HG02642 (cell line): ENCODE data around the gene ARID1B.

Experiments used
- ATAC-seq: cut with Tn5 transposase; IDR thresholded peaks from one replicate; pipeline ENCODE4 v1.9.1; 2021; ENCODE audit warnings: mild to moderate bottlenecking; ENCODE audit not compliant: unreplicated experiment, poor library complexity

The ARID1B gene

GRCh38 chr6:157086632-157087031 lies 309.5 kb downstream of the ARID1B start:
- ATAC-seq: no peak

GRCh38 chr6:157087974-157088373 lies 310.8 kb downstream of the ARID1B start:
- ATAC-seq: no peak

- no peak for ATAC-seq
Observed at GRCh38 chr6:157088841-157089240, 311.7 kb downstream of the ARID1B start.

DNA sequence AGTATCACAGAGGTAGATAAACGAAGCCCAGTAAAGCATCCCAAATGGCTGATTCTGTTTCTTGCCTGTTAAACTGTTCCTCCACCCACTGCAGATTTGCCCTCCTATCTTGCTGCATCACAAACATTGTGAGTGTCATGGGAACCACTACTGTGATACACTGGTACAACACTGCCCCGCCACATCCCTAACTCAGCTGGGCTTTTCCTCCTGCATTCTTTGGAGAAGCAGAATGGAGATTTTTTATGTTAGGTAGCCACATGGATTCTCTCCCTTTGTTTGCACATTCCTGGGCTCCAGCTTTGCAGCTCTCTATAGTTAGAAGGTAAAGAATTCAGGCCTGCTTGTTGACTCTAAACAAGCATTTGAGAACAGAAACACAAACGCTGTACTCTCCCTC lies 312.1 kb downstream of the ARID1B start:
- no peak for ATAC-seq

DNA sequence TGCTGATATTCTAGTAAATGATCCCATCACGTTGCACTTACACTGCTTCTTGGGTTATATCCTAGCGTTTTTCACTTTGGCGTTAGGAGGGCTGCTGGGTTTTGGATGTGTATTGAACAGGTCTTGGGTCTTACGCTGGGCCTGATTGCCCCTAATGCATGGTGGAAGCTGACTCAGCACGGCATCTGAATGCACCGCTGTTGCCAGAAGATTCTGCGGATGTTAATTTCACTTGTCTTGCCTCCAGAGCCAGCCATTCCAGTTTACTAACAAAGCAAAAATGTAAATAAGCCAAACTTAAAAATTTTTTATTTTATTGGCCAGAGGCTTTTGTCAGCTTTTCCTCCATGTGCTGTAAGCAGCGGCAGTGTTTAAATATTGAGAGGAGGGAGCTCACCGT lies 312.7 kb downstream of the ARID1B start:
- ATAC-seq: no peak

DNA sequence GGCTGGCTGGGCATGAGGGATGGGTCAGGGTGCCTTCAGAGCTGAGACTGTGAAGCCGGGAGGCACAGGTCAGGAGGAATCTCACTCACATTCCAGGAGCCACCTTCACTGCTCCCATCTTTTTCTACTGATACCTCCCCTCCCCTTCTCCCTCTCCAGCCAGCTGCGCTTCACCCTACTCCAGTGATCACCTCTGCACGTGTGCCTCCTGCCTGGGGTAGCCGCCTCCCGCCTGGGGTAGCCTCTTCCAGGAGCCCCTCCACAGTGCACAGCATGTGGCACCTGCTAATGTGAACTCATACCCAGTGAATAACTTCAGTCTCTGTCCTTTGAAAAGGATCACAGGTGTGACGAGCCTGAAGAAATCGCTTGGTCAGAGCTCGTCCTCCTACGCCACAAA lies 313.6 kb downstream of the ARID1B start:
- no peak for ATAC-seq

- ATAC-seq: no peak
Observed at GRCh38 chr6:157091243-157091642, 314.1 kb downstream of the ARID1B start.

GRCh38 chr6:157091856-157092460 lies 314.8 kb downstream of the ARID1B start:
- ATAC-seq: no peak

DNA sequence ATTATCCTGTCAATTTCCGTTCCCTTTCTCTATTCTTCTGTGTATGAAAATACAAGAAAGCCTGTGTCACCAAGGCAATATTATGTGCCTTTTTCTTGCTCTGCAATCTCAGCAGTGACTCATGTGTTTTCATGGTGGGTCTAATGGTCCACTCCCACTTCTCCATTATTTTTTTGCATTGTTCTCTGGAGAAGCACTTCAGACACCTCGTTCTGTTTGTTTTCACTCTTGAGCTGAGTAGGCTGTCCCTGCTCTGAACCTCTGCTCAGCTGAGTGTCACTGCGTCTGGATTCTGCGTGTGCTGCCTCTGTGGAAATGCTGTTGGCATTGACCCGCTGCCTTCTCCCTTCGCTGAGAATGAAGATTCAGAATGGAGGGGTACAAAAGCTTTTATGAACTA lies 315.6 kb downstream of the ARID1B start:
- ATAC-seq: no peak

DNA sequence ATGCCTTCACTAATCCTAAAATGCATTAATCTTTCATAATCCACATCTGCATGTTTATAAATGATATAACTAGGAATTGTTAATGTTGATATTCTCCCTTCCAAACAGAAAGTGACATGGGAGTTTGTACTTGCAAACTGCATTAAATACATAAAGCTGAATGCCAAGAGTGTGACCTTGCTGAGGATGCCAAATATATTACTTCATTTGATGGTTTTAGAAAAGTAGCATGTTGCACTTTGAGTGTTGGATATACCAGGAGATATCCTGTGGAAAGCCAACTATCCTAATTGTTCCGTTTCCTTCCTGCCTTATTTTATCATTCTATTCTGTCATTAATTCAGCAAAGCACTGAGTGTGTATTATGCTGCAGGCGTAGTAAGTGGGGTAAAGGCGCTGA lies 316.4 kb downstream of the ARID1B start:
- ATAC-seq: no peak

DNA sequence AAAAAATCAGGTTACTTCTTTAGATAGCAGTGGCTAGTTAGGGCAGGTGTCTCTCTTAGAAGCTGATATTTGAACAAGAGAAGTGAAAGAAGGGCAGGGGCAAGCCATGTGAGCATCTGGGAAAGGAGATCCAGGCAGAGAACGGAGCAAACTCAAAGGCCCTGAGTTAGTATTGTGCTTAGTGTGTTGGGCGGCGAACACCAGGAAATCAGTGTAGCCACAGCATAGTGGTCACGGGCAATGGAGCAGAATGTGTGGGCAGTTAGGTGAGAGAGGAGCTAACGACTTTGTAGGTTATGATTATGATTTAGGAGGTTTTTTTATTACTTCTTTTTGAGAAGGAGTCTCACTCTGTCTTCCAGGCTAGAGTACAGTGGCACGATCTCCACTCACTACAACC lies 316.9 kb downstream of the ARID1B start:
- no peak for ATAC-seq

GRCh38 chr6:157095084-157095483 lies 317.9 kb downstream of the ARID1B start:
- ATAC-seq: no peak

GRCh38 chr6:157095569-157095968 lies 318.4 kb downstream of the ARID1B start:
- no peak for ATAC-seq

GRCh38 chr6:157096105-157096504 lies 318.9 kb downstream of the ARID1B start:
- ATAC-seq: no peak

DNA sequence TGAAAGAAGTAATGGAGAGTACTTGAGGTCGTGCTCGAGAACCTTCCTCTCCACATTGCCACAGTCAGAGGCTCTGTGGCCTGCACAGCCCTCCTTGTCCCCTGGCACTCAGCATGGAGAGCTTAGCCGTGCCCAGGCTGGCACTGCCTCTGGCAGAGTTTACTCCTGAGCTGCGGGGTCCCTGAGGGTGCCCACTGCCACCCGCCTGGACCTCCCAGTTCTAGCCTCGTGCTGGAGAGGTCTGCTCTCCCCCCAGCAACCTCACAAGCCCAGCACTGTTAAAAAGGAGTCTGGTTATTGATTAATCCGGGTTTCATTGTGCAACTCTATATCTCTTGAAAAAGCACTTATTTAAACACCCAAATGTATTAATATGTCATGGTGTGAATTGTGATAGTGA lies 319.3 kb downstream of the ARID1B start:
- no peak for ATAC-seq

- no peak for ATAC-seq
Observed at GRCh38 chr6:157097255-157097955, 320.2 kb downstream of the ARID1B start.

DNA sequence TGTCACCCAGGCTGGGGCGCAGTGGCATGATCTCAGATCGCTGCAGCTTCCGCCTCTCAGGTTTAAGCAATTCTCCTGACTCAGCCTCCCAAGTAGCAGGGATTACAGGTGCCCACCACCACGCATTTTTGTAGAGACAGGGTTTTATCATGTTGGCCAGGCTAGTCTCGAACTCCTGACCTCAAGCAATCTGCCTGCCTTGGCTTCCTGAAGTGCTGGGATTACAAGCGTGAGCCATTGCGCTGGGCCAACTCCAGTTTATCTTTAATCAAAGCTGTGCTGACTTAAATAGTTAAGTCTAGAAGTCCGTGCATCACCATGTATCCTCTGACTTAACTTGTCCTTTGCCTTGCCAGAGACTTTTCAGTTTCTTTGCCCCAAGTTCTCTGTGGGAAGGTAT lies 321.8 kb downstream of the ARID1B start:
- no peak for ATAC-seq

- ATAC-seq: peak; percentile 97
Observed at GRCh38 chr6:157099912-157100593, 322.9 kb downstream of the ARID1B start.

DNA sequence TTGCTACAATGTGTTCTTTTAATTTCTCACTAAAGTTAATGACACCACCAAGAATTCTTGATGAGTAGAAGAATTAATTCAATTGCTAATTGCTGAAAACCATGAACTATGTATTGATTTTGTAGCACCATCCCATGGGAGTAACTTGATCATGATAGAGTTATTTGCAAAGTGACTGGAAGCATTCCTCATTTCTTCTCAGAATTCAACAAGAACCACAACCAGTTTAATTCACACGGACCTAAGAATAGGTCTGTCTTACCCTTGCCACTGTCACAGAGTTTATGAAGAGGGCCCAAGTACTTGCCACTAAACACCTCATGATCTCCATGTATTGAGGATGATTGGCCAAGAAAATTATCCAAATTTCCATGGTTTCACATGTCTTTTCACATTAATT lies 324.0 kb downstream of the ARID1B start:
- no peak for ATAC-seq

DNA sequence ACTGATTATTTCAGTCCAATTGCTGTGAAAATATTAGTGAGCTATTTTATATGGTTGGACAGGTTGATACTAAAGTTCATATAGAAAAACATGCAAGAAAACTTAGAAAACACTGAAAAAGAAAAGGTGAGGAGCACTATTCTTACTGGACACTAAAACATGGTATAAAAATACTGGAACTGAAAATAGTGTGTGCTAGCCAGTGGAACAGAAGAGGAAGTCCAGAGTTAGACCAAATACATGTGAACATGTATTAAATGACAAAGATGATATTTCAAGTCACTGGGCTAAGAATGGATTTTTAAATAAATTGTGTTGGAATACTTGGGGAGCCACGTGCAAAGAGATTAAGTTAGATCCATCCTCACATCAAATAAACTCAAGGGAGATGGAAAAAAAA lies 327.6 kb downstream of the ARID1B start:
- no peak for ATAC-seq

DNA sequence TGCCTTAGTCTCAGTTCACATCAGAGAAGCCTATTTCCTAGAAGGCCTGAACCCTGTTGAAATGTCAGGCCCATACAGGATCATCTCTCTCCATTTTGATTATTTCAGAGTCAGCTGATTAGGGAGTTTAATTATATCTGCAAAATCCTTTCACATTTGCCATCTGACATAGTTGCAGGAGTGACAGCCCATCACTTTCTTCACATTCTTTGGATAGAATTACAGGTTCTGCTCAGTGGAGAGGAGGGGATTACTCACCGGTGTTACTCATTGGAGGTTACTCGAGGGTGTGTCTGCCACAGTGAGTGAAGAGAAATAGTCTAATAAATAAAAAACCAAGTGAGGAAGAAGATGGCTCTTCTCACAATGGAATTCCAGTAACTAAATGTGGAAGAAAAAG lies 329.3 kb downstream of the ARID1B start:
- no peak for ATAC-seq

DNA sequence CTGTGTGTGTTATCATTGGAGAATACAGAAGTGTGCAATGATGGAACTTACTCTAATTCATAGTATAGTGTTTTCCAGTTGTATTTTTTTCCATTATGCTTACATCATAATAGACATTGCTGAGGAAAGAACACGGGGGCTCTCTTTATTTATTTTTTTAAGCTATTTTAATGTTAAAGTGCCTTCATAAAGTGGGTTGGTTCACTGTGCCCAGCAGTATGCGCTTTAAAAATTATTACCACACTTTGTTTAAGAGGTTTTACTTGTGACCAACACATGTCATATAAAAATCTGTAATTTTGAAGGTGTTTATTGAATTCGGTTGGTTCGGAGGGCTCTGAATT lies 330.4 kb downstream of the ARID1B start:
- no peak for ATAC-seq
